ENCODE measurements around the gene PSENEN. TPM values are rescaled to one million over a fixed set of nuclear protein-coding genes. Genes with fewer than 3 reads are reported as not detected.
"Not testable (repeated sequence)": the region's sequence is repeated elsewhere in the genome, so short reads cannot be mapped to it uniquely, and the experiment has no call there.

The PSENEN gene
- total RNA-seq, 1 donor from 2014 or later: 32.5 TPM

GRCh38 chr19:35718345-35719041 is 27.0 kb upstream of the PSENEN start:
- peak; percentile 46 for DNase-seq (ENCODE audit: low read depth)

GRCh38 chr19:35719402-35720162 is 25.9 kb upstream of the PSENEN start:
- no peak for DNase-seq (ENCODE audit: low read depth)

GRCh38 chr19:35720163-35720524 is 25.3 kb upstream of the PSENEN start:
- DNase-seq (ENCODE audit: low read depth): no peak

GRCh38 chr19:35720648-35721047 is 24.8 kb upstream of the PSENEN start:
- DNase-seq (ENCODE audit: low read depth): no peak

- DNase-seq (ENCODE audit: low read depth): no peak
These were observed 24.1 kb upstream of the PSENEN start for GRCh38 chr19:35721374-35721773.

GRCh38 chr19:35722461-35722860 is 23.0 kb upstream of the PSENEN start:
- no peak for DNase-seq (ENCODE audit: low read depth)

- DNase-seq (ENCODE audit: low read depth): no peak
These were observed 22.6 kb upstream of the PSENEN start for GRCh38 chr19:35722897-35723296.

- no peak for DNase-seq (ENCODE audit: low read depth)
These were observed 21.8 kb upstream of the PSENEN start for GRCh38 chr19:35723671-35724070.

GRCh38 chr19:35724132-35724531 is 21.3 kb upstream of the PSENEN start:
- DNase-seq (ENCODE audit: low read depth): not testable (repeated sequence)

GRCh38 chr19:35724560-35724959 is 20.9 kb upstream of the PSENEN start:
- no peak for DNase-seq (ENCODE audit: low read depth)

- DNase-seq (ENCODE audit: low read depth): no peak
These were observed 20.1 kb upstream of the PSENEN start for GRCh38 chr19:35725216-35725861.

- DNase-seq (ENCODE audit: low read depth): peak; percentile 62
These were observed 18.1 kb upstream of the PSENEN start for GRCh38 chr19:35727053-35727955.

GRCh38 chr19:35727956-35728706 is 17.3 kb upstream of the PSENEN start:
- no peak for DNase-seq (ENCODE audit: low read depth)

- no peak for DNase-seq (ENCODE audit: low read depth)
These were observed 16.4 kb upstream of the PSENEN start for GRCh38 chr19:35729021-35729420.

GRCh38 chr19:35729763-35730162 is 15.7 kb upstream of the PSENEN start:
- DNase-seq (ENCODE audit: low read depth): no peak

GRCh38 chr19:35730326-35730725 is 15.1 kb upstream of the PSENEN start:
- no peak for DNase-seq (ENCODE audit: low read depth)

- DNase-seq (ENCODE audit: low read depth): no peak
These were observed 14.1 kb upstream of the PSENEN start for GRCh38 chr19:35731353-35731752.

GRCh38 chr19:35731779-35732405 is 13.6 kb upstream of the PSENEN start:
- no peak for DNase-seq (ENCODE audit: low read depth)

GRCh38 chr19:35732540-35733179 is 12.8 kb upstream of the PSENEN start:
- no peak for DNase-seq (ENCODE audit: low read depth)

Data from myocyte (in vitro differentiated cells).